Ecto neural progenitor cell (in vitro differentiated cells): ENCODE measurements around the gene CDK2AP2.
"Not testable (repeated sequence)": the region's sequence is repeated elsewhere in the genome, so short reads cannot be mapped to it uniquely, and the experiment has no call there.

ENCODE experiments used
- DNase-seq: peaks from one replicate; pipeline ENCODE4 v3.0.0-alpha.2; 2018; ENCODE audit warnings: low spot score

CDK2AP2 gene

GRCh38 chr11:67466367-67466766 lies 41.6 kb downstream of the CDK2AP2 start:
- DNase-seq = no peak

GRCh38 chr11:67465530-67465929 lies 42.4 kb downstream of the CDK2AP2 start:
- not testable (repeated sequence) for DNase-seq

GRCh38 chr11:67465189-67465510 lies 42.8 kb downstream of the CDK2AP2 start:
- DNase-seq = no peak

GRCh38 chr11:67464411-67465188 lies 43.4 kb downstream of the CDK2AP2 start:
- DNase-seq = peak; percentile 91

- DNase-seq = no peak
These were observed 44.1 kb downstream of the CDK2AP2 start for GRCh38 chr11:67463680-67464410.

- DNase-seq = no peak
These were observed 44.8 kb downstream of the CDK2AP2 start for GRCh38 chr11:67463186-67463585.

GRCh38 chr11:67458266-67458665 lies 49.7 kb downstream of the CDK2AP2 start:
- no peak for DNase-seq

GRCh38 chr11:67457453-67457852 lies 50.5 kb downstream of the CDK2AP2 start:
- no peak for DNase-seq
